ENCODE measurements around the gene PDZD7.

Gene PDZD7

DNA sequence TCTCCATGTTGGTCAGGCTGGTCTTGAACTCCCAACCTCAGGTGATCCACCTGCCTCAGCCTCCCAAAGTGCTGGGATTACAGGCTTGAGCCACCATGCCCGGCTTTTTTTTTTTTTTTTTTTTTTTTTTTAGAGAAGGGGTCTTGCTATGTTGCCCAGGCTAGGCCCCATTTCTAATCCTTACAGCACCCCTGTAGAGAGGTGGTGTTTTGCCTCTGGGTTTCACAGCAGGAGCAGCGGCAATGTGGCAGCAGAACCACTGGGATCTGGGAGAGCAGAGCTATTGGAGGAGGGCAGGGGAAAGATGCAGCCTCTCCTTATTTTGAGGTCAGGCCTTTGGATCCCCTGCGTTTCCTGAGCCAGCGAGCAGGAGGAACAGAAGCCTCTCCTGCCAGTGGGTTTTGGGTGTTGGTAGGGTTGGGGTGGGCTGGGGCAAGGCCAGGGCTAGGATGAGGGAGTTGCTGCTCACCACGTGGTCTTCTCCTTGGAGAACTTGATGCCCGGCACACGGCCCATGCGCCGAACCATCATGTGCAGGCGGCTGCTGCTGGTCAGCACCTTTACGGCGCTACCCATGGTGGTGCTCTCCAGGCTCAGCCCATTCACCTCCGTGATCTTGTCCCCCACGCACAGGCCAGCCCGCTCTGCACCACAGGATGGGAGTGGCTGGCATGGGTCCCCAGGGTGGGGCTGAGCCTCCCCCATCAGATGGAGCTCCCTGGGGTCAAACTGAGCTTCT, 7.8 kb downstream of the PDZD7 start:
- CTCF ChIA-PET: interaction anchor here (1.1 to 3.8 kb wide), 5 partner anchors 9 to 28 kb away, joined by 3 to 20 read pairs (median 4); partner anchors contain the start of gene LZTS2
- POLR2A ChIA-PET: no interaction called here
- DNase-seq (ENCODE audit: extremely low spot score): no peak
- TF ChIP-seq, protein P1, sequence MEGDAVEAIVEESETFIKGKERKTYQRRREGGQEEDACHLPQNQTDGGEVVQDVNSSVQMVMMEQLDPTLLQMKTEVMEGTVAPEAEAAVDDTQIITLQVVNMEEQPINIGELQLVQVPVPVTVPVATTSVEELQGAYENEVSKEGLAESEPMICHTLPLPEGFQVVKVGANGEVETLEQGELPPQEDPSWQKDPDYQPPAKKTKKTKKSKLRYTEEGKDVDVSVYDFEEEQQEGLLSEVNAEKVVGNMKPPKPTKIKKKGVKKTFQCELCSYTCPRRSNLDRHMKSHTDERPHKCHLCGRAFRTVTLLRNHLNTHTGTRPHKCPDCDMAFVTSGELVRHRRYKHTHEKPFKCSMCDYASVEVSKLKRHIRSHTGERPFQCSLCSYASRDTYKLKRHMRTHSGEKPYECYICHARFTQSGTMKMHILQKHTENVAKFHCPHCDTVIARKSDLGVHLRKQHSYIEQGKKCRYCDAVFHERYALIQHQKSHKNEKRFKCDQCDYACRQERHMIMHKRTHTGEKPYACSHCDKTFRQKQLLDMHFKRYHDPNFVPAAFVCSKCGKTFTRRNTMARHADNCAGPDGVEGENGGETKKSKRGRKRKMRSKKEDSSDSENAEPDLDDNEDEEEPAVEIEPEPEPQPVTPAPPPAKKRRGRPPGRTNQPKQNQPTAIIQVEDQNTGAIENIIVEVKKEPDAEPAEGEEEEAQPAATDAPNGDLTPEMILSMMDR (IDR thresholded peaks at IDR 0.05; ENCODE audit: control extremely low read depth, extremely low read depth, low read depth, missing control alignments): no peak

DNA sequence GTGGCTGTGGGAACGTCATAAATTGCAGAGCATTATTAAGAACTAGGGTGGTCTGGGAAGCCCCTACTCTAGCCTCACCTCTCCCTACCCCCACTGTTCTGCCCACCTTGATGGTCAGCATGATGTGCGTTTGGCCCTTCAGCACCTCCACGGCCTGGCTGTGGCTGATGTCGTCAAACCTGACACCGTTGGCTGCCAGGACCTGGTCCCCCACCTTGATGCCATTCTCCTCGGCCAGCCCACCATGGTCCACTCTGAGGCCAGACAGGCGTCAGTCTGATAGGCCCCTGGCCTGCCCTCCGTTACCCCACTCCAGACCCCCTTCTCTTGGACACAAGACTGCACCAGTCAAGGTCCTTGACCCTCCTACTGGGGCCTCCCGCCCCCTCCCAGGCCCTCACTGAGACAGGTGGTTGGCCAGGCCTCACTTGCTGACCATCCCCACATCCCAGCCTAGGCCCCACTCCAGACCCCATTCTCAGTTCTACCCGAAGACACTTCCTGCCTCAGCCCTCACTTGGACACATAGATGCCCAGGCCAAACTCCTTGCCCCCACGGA, 9.2 kb downstream of the PDZD7 start:
- no peak for DNase-seq (ENCODE audit: extremely low spot score)
- TF ChIP-seq, protein P1 (IDR thresholded peaks at IDR 0.05; ENCODE audit: control extremely low read depth, extremely low read depth, low read depth, missing control alignments): no peak
- ChIA-PET POLR2A (no interaction called here), CTCF (interaction anchor here (0.8 to 3.8 kb wide), 2 partner anchors 8 to 45 kb away, joined by 3 to 20 read pairs; no protein-coding TSS in a partner anchor)

DNA sequence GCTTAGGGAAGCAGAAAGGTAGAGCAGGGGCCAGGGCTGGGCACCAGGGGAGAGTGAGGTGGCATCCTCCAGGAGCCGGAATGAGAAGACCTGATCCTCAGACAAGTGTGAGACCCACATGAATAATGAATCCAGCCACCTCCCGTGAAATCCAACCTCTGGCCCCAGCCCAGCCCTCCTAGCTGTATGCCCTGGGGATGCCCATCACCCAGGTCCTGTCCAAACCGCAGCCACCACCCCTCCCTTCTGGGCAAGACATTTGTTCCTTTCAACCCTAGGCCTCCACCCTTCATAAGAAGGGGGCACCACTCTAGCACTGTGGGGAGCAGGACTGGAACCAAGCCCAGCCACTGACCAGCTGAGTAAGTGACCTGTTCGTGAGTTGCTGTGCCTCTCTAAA, 9.7 kb downstream of the PDZD7 start:
- TF ChIP-seq, protein P1 (IDR thresholded peaks at IDR 0.05; ENCODE audit: control extremely low read depth, extremely low read depth, low read depth, missing control alignments): no peak
- ChIA-PET POLR2A (no interaction called here), CTCF (interaction anchor here (0.8 kb wide), 1 partner anchor 45 kb away, joined by 3 read pairs; no protein-coding TSS in a partner anchor)
- DNase-seq (ENCODE audit: extremely low spot score): no peak

DNA sequence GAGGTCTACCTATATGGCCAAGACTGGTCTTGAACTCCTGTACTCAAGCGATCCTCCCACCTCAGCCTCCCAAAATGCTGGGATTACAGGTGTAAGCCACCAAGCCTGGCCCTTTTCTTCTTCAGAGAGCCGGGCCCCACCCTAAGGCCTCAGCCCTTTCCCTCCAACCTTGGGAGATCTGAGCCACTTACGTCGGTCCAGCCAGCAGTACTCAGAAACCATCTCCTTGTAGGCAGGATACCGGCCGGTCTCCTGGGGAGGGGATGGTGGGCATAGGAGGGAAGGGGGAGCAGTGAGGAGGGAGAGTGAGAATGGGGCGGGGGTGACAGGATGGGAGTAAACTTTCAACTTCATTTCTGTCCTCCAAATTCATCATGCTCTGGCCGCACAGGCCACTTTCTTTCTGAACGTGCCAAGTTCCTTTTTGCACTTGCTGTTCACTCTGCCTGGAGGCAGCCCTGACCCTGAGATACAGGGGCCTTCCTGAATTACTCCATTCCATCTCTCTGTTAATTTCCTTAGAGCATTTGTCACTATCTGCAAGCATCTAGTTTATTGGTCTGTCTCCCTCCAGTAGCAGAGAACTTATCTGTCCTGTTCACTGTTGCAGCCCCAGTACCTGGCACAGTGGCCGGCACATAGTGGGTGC, 10.4 kb downstream of the PDZD7 start:
- TF ChIP-seq, protein P1 (IDR thresholded peaks at IDR 0.05; ENCODE audit: control extremely low read depth, extremely low read depth, low read depth, missing control alignments): no peak
- no peak for DNase-seq (ENCODE audit: extremely low spot score)
- ChIA-PET CTCF (interaction anchor here (1.7 to 7.0 kb wide), 5 partner anchors 9 to 41 kb away, joined by 10 to 111 read pairs (median 96); partner anchors contain the start of genes KAZALD1, LZTS2, PDZD7 and SFXN3), POLR2A (no interaction called here)

DNA sequence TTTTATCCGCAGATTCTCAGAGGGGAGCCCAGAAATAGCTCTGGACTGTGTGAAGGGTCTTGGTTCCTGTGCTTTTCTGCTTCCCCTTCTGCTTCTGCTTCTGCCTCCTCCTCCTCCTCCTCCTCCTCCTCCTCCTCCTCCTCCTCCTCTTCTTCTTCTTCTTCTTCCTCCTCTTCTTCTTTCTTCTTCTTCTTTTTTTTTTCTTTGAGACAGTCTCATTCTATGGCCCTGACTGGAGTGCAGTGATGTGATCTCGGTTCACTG, 11.6 kb downstream of the PDZD7 start:
- no peak for DNase-seq (ENCODE audit: extremely low spot score)
- ChIA-PET POLR2A (no interaction called here), CTCF (interaction anchor here (0.7 to 7.0 kb wide), 14 partner anchors 11 to 457 kb away, joined by 3 to 111 read pairs (median 8); partner anchors contain the start of genes KAZALD1, LZTS2, PDZD7 and SEMA4G)
- TF ChIP-seq, protein P1 (IDR thresholded peaks at IDR 0.05; ENCODE audit: control extremely low read depth, extremely low read depth, low read depth, missing control alignments): no peak

DNA sequence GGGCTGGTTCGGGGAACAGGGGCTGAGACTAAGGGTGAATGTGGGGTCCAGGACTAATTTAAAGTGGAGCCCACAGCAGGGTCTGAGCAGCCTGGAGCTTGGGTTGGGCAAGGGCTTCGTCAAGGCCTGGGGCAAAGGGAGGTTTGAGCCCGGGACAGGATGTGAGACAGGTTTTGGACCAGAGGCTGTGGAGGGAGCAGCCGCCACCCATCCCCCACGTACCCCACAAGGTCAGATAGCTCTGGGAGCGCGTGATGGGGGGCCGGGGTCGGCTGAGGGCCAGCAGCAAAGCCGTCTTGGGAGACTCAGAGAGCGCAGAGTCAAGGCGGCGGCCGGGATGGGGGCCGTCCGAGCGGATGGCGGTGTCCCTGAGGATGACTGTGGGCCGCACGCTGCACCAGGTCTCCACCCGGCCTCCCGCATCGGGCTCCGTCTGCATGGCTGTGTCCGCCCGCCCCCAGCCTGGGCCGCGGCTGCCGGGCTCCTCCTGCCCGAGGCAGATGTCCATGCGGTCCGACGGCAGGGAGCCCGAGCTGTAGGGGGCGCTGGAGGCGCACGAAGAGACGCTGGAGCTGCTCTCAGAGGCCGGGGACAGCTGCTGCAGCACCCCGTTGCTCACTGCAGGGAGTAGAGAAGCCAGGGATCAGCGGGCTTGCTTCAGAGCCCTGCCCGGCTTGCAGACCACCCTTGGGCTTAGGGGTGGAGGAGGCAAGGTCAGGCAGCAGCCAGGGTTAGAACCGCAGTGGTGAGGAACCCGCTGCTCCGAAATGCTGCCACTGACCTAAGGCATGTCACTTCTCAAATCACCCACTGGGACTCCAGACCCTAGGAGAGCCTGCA, 12.1 kb downstream of the PDZD7 start:
- POLR2A ChIA-PET: no interaction called here
- CTCF ChIA-PET: interaction anchor here (0.7 to 7.0 kb wide), 17 partner anchors 11 to 456 kb away, joined by 3 to 111 read pairs (median 7); partner anchors contain the start of genes KAZALD1, LZTS2, PDZD7 and SEMA4G
- TF ChIP-seq, protein P1 (IDR thresholded peaks at IDR 0.05; ENCODE audit: control extremely low read depth, extremely low read depth, low read depth, missing control alignments): peak; percentile 70
- DNase-seq (ENCODE audit: extremely low spot score): peak; percentile 85

Data from GM10248 (cell line).